ENCODE data around the gene TRNT1.

Gene TRNT1

GRCh38 chr3:3180456-3180855 lies 53.7 kb downstream of the TRNT1 start:
- no peak for TF ChIP-seq CTCF (IDR thresholded peaks at IDR 0.05)

GRCh38 chr3:3184876-3185275 lies 58.1 kb downstream of the TRNT1 start:
- no peak for TF ChIP-seq CTCF (IDR thresholded peaks at IDR 0.05)

- TF ChIP-seq CTCF (IDR thresholded peaks at IDR 0.05), result no peak
Observed at GRCh38 chr3:3189102-3189727, 62.5 kb downstream of the TRNT1 start.

GRCh38 chr3:3189961-3190360 lies 63.2 kb downstream of the TRNT1 start:
- no peak for TF ChIP-seq CTCF (IDR thresholded peaks at IDR 0.05)

- no peak for TF ChIP-seq CTCF (IDR thresholded peaks at IDR 0.05)
Observed at GRCh38 chr3:3191675-3192285, 65.0 kb downstream of the TRNT1 start.

- no peak for TF ChIP-seq CTCF (IDR thresholded peaks at IDR 0.05)
Observed at GRCh38 chr3:3192286-3192675, 65.5 kb downstream of the TRNT1 start.

- TF ChIP-seq CTCF (IDR thresholded peaks at IDR 0.05), result no peak
Observed at GRCh38 chr3:3194861-3195260, 68.1 kb downstream of the TRNT1 start.

Data from LNCAP (cell line).